ENCODE measurements around the gene MRAP2. TPM values are rescaled to one million over a fixed set of nuclear protein-coding genes. Genes with fewer than 3 reads are reported as not detected.

Gene MRAP2
- total and polyA plus RNA-seq, 2 donors (not counting 1 experiment from before 2014, with no cell fraction given), result 0.03 to 0.17 TPM

GRCh38 chr6:84050408-84050807 is 16.8 kb downstream of the MRAP2 start:
- H3K9ac ChIP-seq (ENCODE audit: insufficient read depth, low read length), result no peak overlapping the region
- no peaks in the 10 kb centered on the region for H4K20me1 ChIP-seq (ENCODE audit: control insufficient read depth, extremely low read depth, insufficient read depth, low read length)
- H3K36me3 ChIP-seq (ENCODE audit: control insufficient read depth, insufficient read depth, low read length), result no peaks in the 10 kb centered on the region
- H3K4me2 ChIP-seq (ENCODE audit: extremely low read depth, insufficient read depth, low read length), result no peak overlapping the region
- H3K27ac ChIP-seq (ENCODE audit: insufficient read depth, low read length), result no peak overlapping the region
- H2AFZ ChIP-seq (ENCODE audit: low read length), result no peak overlapping the region
- H3K79me2 ChIP-seq (ENCODE audit: control insufficient read depth, insufficient read depth, low read length), result no peaks in the 10 kb centered on the region
- no peak for DNase-seq (ENCODE audit: low read depth in 2 of 2)
- H3K27me3 ChIP-seq (ENCODE audit: control insufficient read depth, insufficient read depth, low read length), result no peaks in the 10 kb centered on the region
- H3K9me3 ChIP-seq (ENCODE audit: control insufficient read depth, insufficient read depth, low read depth, low read length), result no peaks in the 10 kb centered on the region
- no peaks in the 10 kb centered on the region for H3K4me1 ChIP-seq (ENCODE audit: control insufficient read depth, extremely low read depth, insufficient read depth, low read length)
- no peak for TF ChIP-seq CTCF (conservative IDR thresholded peaks at IDR 0.05 in 1 of 2, IDR thresholded peaks at IDR 0.05 in 1 of 2; ENCODE audit: low read depth in 1 of 2, low read length in 2 of 2)
- TF ChIP-seq EZH2 (IDR thresholded peaks at IDR 0.05; ENCODE audit: low read length, missing control alignments), result no peak
- no peak overlapping the region for H3K4me3 ChIP-seq (replicated peaks in 1 of 4; ENCODE audit: control extremely low read depth in 1 of 4, insufficient read depth in 1 of 4, low read depth in 3 of 4, low read length in 4 of 4)

- Histone ChIP-seq H3K79me2 (ENCODE audit: control insufficient read depth, insufficient read depth, low read length) (no peaks in the 10 kb centered on the region), H4K20me1 (ENCODE audit: control insufficient read depth, extremely low read depth, insufficient read depth, low read length) (no peaks in the 10 kb centered on the region), H3K9ac (ENCODE audit: insufficient read depth, low read length) (no peak overlapping the region), H3K27me3 (ENCODE audit: control insufficient read depth, insufficient read depth, low read length) (no peaks in the 10 kb centered on the region), H3K4me1 (ENCODE audit: control insufficient read depth, extremely low read depth, insufficient read depth, low read length) (no peaks in the 10 kb centered on the region), H3K9me3 (ENCODE audit: control insufficient read depth, insufficient read depth, low read depth, low read length) (no peaks in the 10 kb centered on the region), H2AFZ (ENCODE audit: low read length) (no peak overlapping the region), H3K4me3 (replicated peaks in 1 of 4; ENCODE audit: control extremely low read depth in 1 of 4, insufficient read depth in 1 of 4, low read depth in 3 of 4, low read length in 4 of 4) (peak overlapping the region in 1 of 4 experiments; percentile 20), H3K4me2 (ENCODE audit: extremely low read depth, insufficient read depth, low read length) (no peak overlapping the region), H3K36me3 (ENCODE audit: control insufficient read depth, insufficient read depth, low read length) (no peaks in the 10 kb centered on the region), H3K27ac (ENCODE audit: insufficient read depth, low read length) (no peak overlapping the region)
- no peak for TF ChIP-seq EZH2 (IDR thresholded peaks at IDR 0.05; ENCODE audit: low read length, missing control alignments)
- TF ChIP-seq CTCF (conservative IDR thresholded peaks at IDR 0.05 in 1 of 2, IDR thresholded peaks at IDR 0.05 in 1 of 2; ENCODE audit: low read depth in 1 of 2, low read length in 2 of 2), result no peak
- DNase-seq (ENCODE audit: low read depth in 2 of 2), result peak; percentile 34 to 67
These were observed 18.8 kb downstream of the MRAP2 start for GRCh38 chr6:84052204-84052882.

- Histone ChIP-seq H3K27ac (ENCODE audit: insufficient read depth, low read length) (no peak overlapping the region), H3K27me3 (ENCODE audit: control insufficient read depth, insufficient read depth, low read length) (no peaks in the 10 kb centered on the region), H3K79me2 (ENCODE audit: control insufficient read depth, insufficient read depth, low read length) (no peaks in the 10 kb centered on the region), H3K4me2 (ENCODE audit: extremely low read depth, insufficient read depth, low read length) (no peak overlapping the region), H2AFZ (ENCODE audit: low read length) (no peak overlapping the region), H3K9ac (ENCODE audit: insufficient read depth, low read length) (no peak overlapping the region), H3K4me1 (ENCODE audit: control insufficient read depth, extremely low read depth, insufficient read depth, low read length) (no peaks in the 10 kb centered on the region), H3K4me3 (replicated peaks in 1 of 4; ENCODE audit: control extremely low read depth in 1 of 4, insufficient read depth in 1 of 4, low read depth in 3 of 4, low read length in 4 of 4) (no peak overlapping the region), H4K20me1 (ENCODE audit: control insufficient read depth, extremely low read depth, insufficient read depth, low read length) (no peaks in the 10 kb centered on the region), H3K36me3 (ENCODE audit: control insufficient read depth, insufficient read depth, low read length) (no peaks in the 10 kb centered on the region), H3K9me3 (ENCODE audit: control insufficient read depth, insufficient read depth, low read depth, low read length) (no peaks in the 10 kb centered on the region)
- DNase-seq (ENCODE audit: low read depth in 2 of 2), result no peak
- TF ChIP-seq EZH2 (IDR thresholded peaks at IDR 0.05; ENCODE audit: low read length, missing control alignments), result no peak
- no peak for TF ChIP-seq CTCF (conservative IDR thresholded peaks at IDR 0.05 in 1 of 2, IDR thresholded peaks at IDR 0.05 in 1 of 2; ENCODE audit: low read depth in 1 of 2, low read length in 2 of 2)
These were observed 19.3 kb downstream of the MRAP2 start for GRCh38 chr6:84052883-84053241.
